ENCODE results near the gene NDUFS2.
"Not testable (repeated sequence)": the region's sequence is repeated elsewhere in the genome, so short reads cannot be mapped to it uniquely, and the experiment has no call there.

Gene NDUFS2

GRCh38 chr1:161255955-161256520 is 53.9 kb downstream of the NDUFS2 start:
- not testable (repeated sequence) for DNase-seq

GRCh38 chr1:161257109-161257508 is 54.9 kb downstream of the NDUFS2 start:
- not testable (repeated sequence) for DNase-seq

- peak; percentile 69 for DNase-seq
Measured at GRCh38 chr1:161258439-161259344, 56.5 kb downstream of the NDUFS2 start, which contains the start of gene PCP4L1. Gene PCP4L1, plus strand, starts transcription at chr1:161258745. Its CDS starts 230 bp downstream, at chr1:161258975.

- no peak for DNase-seq
Measured at GRCh38 chr1:161259345-161259702, 57.2 kb downstream of the NDUFS2 start.

GRCh38 chr1:161259765-161260164 is 57.6 kb downstream of the NDUFS2 start:
- DNase-seq, result no peak

GRCh38 chr1:161260376-161261260 is 58.5 kb downstream of the NDUFS2 start:
- peak; percentile 73 for DNase-seq

- DNase-seq, result peak; percentile 67
Measured at GRCh38 chr1:161261261-161262235, 59.4 kb downstream of the NDUFS2 start.
